ENCODE data around the gene KIAA1755. TPM values are rescaled to one million over a fixed set of nuclear protein-coding genes. Genes with fewer than 3 reads are reported as not detected.
A peak's percentile ranks its signal among the peaks of the same experiment; 100 is the strongest.

KIAA1755 gene
- total and polyA plus RNA-seq, 2 of the 4 experiments (the other 2 are of a cell fraction), result 2.5 to 5.1 TPM

GRCh38 chr20:38229376-38230252 lies 30.9 kb downstream of the KIAA1755 start:
- Histone ChIP-seq H3K36me3 (ENCODE audit: control insufficient read depth, insufficient read depth, low read length) (no peaks in the 10 kb centered on the region), H3K4me1 (ENCODE audit: control insufficient read depth, insufficient read depth, low read length) (peaks cover 8% of the 10 kb centered on the region), H2BK120ac (ENCODE audit: low read depth, low read length) (no peak overlapping the region; the same call in none of the 2 replicates), H3K56ac (ENCODE audit: extremely low read depth, insufficient read depth, low read length) (no peak overlapping the region), H2AFZ (replicated peaks; ENCODE audit: low read length, poor library complexity) (peak overlapping the region; percentile 51), H3K18ac (ENCODE audit: low read depth, low read length) (no peak overlapping the region), H3K27me3 (ENCODE audit: control insufficient read depth, insufficient read depth, low read length) (no peaks in the 10 kb centered on the region), H3K79me1 (ENCODE audit: low read depth in 1 of 2, low read length in 2 of 2) (no peaks in the 10 kb centered on the region), H4K20me1 (ENCODE audit: insufficient read depth, low read length) (no peaks in the 10 kb centered on the region), H3K23ac (ENCODE audit: low read depth, low read length) (no peak overlapping the region), H3K27ac (ENCODE audit: insufficient read depth, low read length) (no peak overlapping the region), H2AK9ac (replicated peaks; ENCODE audit: low read depth, low read length, poor library complexity) (peak overlapping the region; percentile 37), H2BK20ac (ENCODE audit: low read depth, low read length) (peak overlapping the region; percentile 74; the same call in 1 of the 2 replicates), H2AK5ac (ENCODE audit: low read depth, low read length) (0 out of 2 replicates have a peak overlapping the region, but pooled peaks have one; percentile 7), H3K14ac (replicated peaks; ENCODE audit: low read depth, low read length) (no peak overlapping the region), H4K91ac (ENCODE audit: insufficient read depth, low read depth, low read length) (0 out of 2 replicates have a peak overlapping the region, but pooled peaks have one; percentile 34), H3K4me3 (ENCODE audit: insufficient read depth, low read depth, low read length) (no peak overlapping the region), H3K4me2 (ENCODE audit: low read depth, low read length) (no peak overlapping the region), H3K9me1 (ENCODE audit: insufficient read depth, low read length) (no peaks in the 10 kb centered on the region; the same call in 1 of the 2 replicates), H3K4ac (ENCODE audit: low read depth, low read length) (peak overlapping the region; percentile 27; the same call in 1 of the 2 replicates), H4K5ac (ENCODE audit: low read depth, low read length) (no peak overlapping the region), H4K8ac (ENCODE audit: low read depth in 2 of 2, low read length in 2 of 2) (no peak overlapping the region), H3K9me3 (ENCODE audit: control insufficient read depth, insufficient read depth, low read length) (no peaks in the 10 kb centered on the region), H2BK15ac (ENCODE audit: low read depth, low read length) (no peak overlapping the region), H3K9ac (ENCODE audit: low read depth, low read length) (no peak overlapping the region), H2BK5ac (ENCODE audit: low read depth, low read length, poor library complexity, severe bottlenecking) (no peak overlapping the region)
- ATAC-seq (ENCODE audit: low read depth) (peak; percentile 67), DNase-seq (no peak)
- in situ Hi-C loops (cut with MboI; ENCODE audit: low sequenced_read_pairs), result loop anchor here (10.0 kb wide), 1 partner anchor 665 kb away; no protein-coding TSS in a partner anchor
- BruUV-seq (replicated peaks), result no TSS peak
- ChIA-PET POLR2A (ENCODE audit: unreplicated experiment) (no interaction called here), CTCF (interaction anchor here (0.8 to 1.8 kb wide), 3 partner anchors 59 to 95 kb away, joined by 3 to 7 read pairs (median 3); no protein-coding TSS in a partner anchor)
- intact Hi-C loops (cut with micrococcal nuclease), result loop anchor here (1.0 kb wide), 5 partner anchors 62 to 179 kb away; no protein-coding TSS in a partner anchor
- dilution Hi-C loops (cut with HindIII; ENCODE audit: low sequenced_read_pairs, unreplicated experiment), result no loop called here
- 90% methylated on average over 2 of the region's 6 CpGs; no CpG with 5 or more reads in 1 of the 2 experiments for WGBS, 2 experiments (ENCODE audit: extremely low coverage in 2 of 2, insufficient read length in 1 of 2)
- TF ChIP-seq BHLHE40 (IDR thresholded peaks at IDR 0.05; ENCODE audit: low read depth, low read length) (no peak), POLR2A (IDR thresholded peaks at IDR 0.05; ENCODE audit: low read depth, low read length) (no peak), FOS (IDR thresholded peaks at IDR 0.05; ENCODE audit: low read depth, low read length) (no peak), MAZ (IDR thresholded peaks at IDR 0.05; ENCODE audit: borderline replicate concordance, low read depth, low read length) (no peak), USF2 (IDR thresholded peaks at IDR 0.05; ENCODE audit: low read depth, low read length) (no peak), NFE2L2 (IDR thresholded peaks at IDR 0.05; ENCODE audit: low read depth, low read length) (no peak), RFX5 (IDR thresholded peaks at IDR 0.05; ENCODE audit: low read depth, low read length) (no peak), RCOR1 (IDR thresholded peaks at IDR 0.05; ENCODE audit: insufficient replicate concordance, low read length) (no peak), MXI1 (IDR thresholded peaks at IDR 0.05; ENCODE audit: borderline replicate concordance, low read depth, low read length) (no peak), CHD1 (IDR thresholded peaks at IDR 0.05; ENCODE audit: low read depth, low read length) (no peak), MAFK (IDR thresholded peaks at IDR 0.05; ENCODE audit: low read depth, low read length) (no peak), RAD21 (IDR thresholded peaks at IDR 0.05; ENCODE audit: low read length) (peak; percentile 79)
- TF ChIP-seq, protein P1, sequence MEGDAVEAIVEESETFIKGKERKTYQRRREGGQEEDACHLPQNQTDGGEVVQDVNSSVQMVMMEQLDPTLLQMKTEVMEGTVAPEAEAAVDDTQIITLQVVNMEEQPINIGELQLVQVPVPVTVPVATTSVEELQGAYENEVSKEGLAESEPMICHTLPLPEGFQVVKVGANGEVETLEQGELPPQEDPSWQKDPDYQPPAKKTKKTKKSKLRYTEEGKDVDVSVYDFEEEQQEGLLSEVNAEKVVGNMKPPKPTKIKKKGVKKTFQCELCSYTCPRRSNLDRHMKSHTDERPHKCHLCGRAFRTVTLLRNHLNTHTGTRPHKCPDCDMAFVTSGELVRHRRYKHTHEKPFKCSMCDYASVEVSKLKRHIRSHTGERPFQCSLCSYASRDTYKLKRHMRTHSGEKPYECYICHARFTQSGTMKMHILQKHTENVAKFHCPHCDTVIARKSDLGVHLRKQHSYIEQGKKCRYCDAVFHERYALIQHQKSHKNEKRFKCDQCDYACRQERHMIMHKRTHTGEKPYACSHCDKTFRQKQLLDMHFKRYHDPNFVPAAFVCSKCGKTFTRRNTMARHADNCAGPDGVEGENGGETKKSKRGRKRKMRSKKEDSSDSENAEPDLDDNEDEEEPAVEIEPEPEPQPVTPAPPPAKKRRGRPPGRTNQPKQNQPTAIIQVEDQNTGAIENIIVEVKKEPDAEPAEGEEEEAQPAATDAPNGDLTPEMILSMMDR (conservative IDR thresholded peaks at IDR 0.05; ENCODE audit: low read depth, low read length), result peak; percentile 65

Measured in IMR-90 (cell line).